Astrocyte (in vitro differentiated cells and primary cell): ENCODE data around the gene UNG. TPM values are rescaled to one million over a fixed set of nuclear protein-coding genes. Genes with fewer than 3 reads are reported as not detected.

Experiments
- DNase-seq: peaks from one replicate; pipeline ENCODE4 v3.0.0-alpha.2; 2010; ENCODE audit warnings: low read depth
- FAIRE-seq: peaks from 2 replicates; lab custom pipeline; 2011; peaks lifted over from hg19 to GRCh38; lab: Jason Lieb, UNC
- H2AFZ ChIP-seq: 2 replicates; pipeline ENCODE4 v1.6.0; 2012; ENCODE audit warnings: low read depth, low read length, inconsistent platforms
- H3K27ac ChIP-seq: 2 replicates; pipeline ENCODE4 v1.5.1; 2011; ENCODE audit warnings: low read depth, low read length, inconsistent platforms
- H3K27me3 ChIP-seq: 2 replicates; pipeline ENCODE4 v1.6.0; 2011; ENCODE audit warnings: low read length, inconsistent platforms; ENCODE audit not compliant: insufficient read depth
- H3K36me3 ChIP-seq: 2 replicates; pipeline ENCODE4 v1.5.1; 2011; ENCODE audit warnings: low read length, inconsistent platforms; ENCODE audit not compliant: insufficient read depth
- H3K4me1 ChIP-seq: 2 replicates; pipeline ENCODE4 v1.5.1; 2011; ENCODE audit warnings: low read length, inconsistent platforms; ENCODE audit not compliant: insufficient read depth
- H3K4me2 ChIP-seq: 2 replicates; pipeline ENCODE4 v1.6.0; 2012; ENCODE audit warnings: low read length, inconsistent platforms
- H3K4me3 ChIP-seq: 2 replicates; pipeline ENCODE4 v1.5.1; 2011; ENCODE audit warnings: low read depth, mild to moderate bottlenecking, low read length, inconsistent platforms; ENCODE audit not compliant: insufficient read depth
- H3K79me2 ChIP-seq: 2 replicates; pipeline ENCODE4 v1.6.0; 2012; ENCODE audit warnings: mild to moderate bottlenecking, low read length, inconsistent platforms; ENCODE audit not compliant: insufficient read depth
- H3K9ac ChIP-seq: 2 replicates; pipeline ENCODE4 v1.6.0; 2012; ENCODE audit warnings: mild to moderate bottlenecking, low read length, inconsistent platforms
- H3K9me3 ChIP-seq: 2 replicates; pipeline ENCODE4 v1.5.1; 2012; ENCODE audit warnings: low read depth, mild to moderate bottlenecking, low read length, inconsistent platforms; ENCODE audit not compliant: insufficient read depth
- H4K20me1 ChIP-seq: 2 replicates; pipeline ENCODE4 v1.6.0; 2012; ENCODE audit warnings: low read length, inconsistent platforms; ENCODE audit not compliant: insufficient read depth
- H3K27ac Mint-ChIP-seq: one replicate; pipeline ENCODE4 v1.8.0; 2021; ENCODE audit warnings: mild to moderate bottlenecking, mixed read lengths; ENCODE audit not compliant: unreplicated experiment
- H3K27me3 Mint-ChIP-seq: one replicate; pipeline ENCODE4 v1.8.0; 2021; ENCODE audit warnings: low read depth, mixed read lengths; ENCODE audit not compliant: unreplicated experiment
- H3K36me3 Mint-ChIP-seq: one replicate; pipeline ENCODE4 v1.8.0; 2021; ENCODE audit warnings: low read depth, mixed read lengths; ENCODE audit not compliant: unreplicated experiment
- H3K4me1 Mint-ChIP-seq: one replicate; pipeline ENCODE4 v1.8.0; 2021; ENCODE audit warnings: low read depth, mixed read lengths; ENCODE audit not compliant: unreplicated experiment
- H3K4me3 Mint-ChIP-seq: one replicate; pipeline ENCODE4 v1.8.0; 2021; ENCODE audit warnings: mild to moderate bottlenecking, moderate library complexity, mixed read lengths; ENCODE audit not compliant: unreplicated experiment
- H3K9me3 Mint-ChIP-seq: one replicate; pipeline ENCODE4 v1.8.0; 2021; ENCODE audit warnings: mild to moderate bottlenecking, mixed read lengths; ENCODE audit not compliant: unreplicated experiment
- EZH2 ChIP-seq: IDR thresholded peaks from 2 replicates; pipeline ENCODE4 v1.6.1; 2012; ENCODE audit warnings: mild to moderate bottlenecking, low read length, inconsistent platforms; ENCODE audit not compliant: insufficient read depth
- total RNA-seq: library from RNA; stranded (reverse); gene quantifications from 2 replicates; pipeline ENCODE4 v1.2.1, GENCODE V29; 2021
- TF ChIP-seq, protein P1 (sequence below): IDR thresholded peaks from 2 replicates; pipeline ENCODE4 v1.5.1; 2011; ENCODE audit warnings: low read depth, mild to moderate bottlenecking, inconsistent platforms, low read length, moderate library complexity; ENCODE audit not compliant: insufficient read depth

Gene UNG
- total RNA-seq, 1 donor from 2014 or later = 21.9 TPM

- no peaks in the 10 kb centered on the region for H3K9me3 Mint-ChIP-seq
These were observed 28.4 kb downstream of the UNG start for GRCh38 chr12:109125791-109126190.

GRCh38 chr12:109126784-109127183, 29.4 kb downstream of the UNG start:
- no peaks in the 10 kb centered on the region for H4K20me1 ChIP-seq
- TF ChIP-seq, protein P1, sequence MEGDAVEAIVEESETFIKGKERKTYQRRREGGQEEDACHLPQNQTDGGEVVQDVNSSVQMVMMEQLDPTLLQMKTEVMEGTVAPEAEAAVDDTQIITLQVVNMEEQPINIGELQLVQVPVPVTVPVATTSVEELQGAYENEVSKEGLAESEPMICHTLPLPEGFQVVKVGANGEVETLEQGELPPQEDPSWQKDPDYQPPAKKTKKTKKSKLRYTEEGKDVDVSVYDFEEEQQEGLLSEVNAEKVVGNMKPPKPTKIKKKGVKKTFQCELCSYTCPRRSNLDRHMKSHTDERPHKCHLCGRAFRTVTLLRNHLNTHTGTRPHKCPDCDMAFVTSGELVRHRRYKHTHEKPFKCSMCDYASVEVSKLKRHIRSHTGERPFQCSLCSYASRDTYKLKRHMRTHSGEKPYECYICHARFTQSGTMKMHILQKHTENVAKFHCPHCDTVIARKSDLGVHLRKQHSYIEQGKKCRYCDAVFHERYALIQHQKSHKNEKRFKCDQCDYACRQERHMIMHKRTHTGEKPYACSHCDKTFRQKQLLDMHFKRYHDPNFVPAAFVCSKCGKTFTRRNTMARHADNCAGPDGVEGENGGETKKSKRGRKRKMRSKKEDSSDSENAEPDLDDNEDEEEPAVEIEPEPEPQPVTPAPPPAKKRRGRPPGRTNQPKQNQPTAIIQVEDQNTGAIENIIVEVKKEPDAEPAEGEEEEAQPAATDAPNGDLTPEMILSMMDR = no peak
- TF ChIP-seq EZH2 = no peak
- Mint-ChIP-seq H3K9me3 (no peaks in the 10 kb centered on the region), H3K27me3 (peaks cover 25% of the 10 kb centered on the region), H3K4me3 (no peak overlapping the region), H3K36me3 (peaks cover 3% of the 10 kb centered on the region), H3K4me1 (no peaks in the 10 kb centered on the region), H3K27ac (no peak overlapping the region)
- no peak overlapping the region for H3K27ac ChIP-seq
- DNase-seq (no peak), FAIRE-seq (no peak)
- no peaks in the 10 kb centered on the region for H3K79me2 ChIP-seq
- no peaks in the 10 kb centered on the region for H3K36me3 ChIP-seq
- H3K9me3 ChIP-seq = no peaks in the 10 kb centered on the region
- H3K4me1 ChIP-seq = no peaks in the 10 kb centered on the region
- no peak overlapping the region for H3K4me2 ChIP-seq
- H3K27me3 ChIP-seq = no peaks in the 10 kb centered on the region
- no peak overlapping the region for H3K4me3 ChIP-seq
- no peak overlapping the region for H2AFZ ChIP-seq
- H3K9ac ChIP-seq = no peak overlapping the region

More at GRCh38 chr12:109125791-109126190, 28.4 kb downstream of the UNG start:
- no peak overlapping the region for H3K4me2 ChIP-seq
- no peak overlapping the region for H2AFZ ChIP-seq
- no peak overlapping the region for H3K27ac ChIP-seq
- no peaks in the 10 kb centered on the region for H3K79me2 ChIP-seq
- Mint-ChIP-seq H3K4me3 (no peak overlapping the region), H3K27me3 (peaks cover 17% of the 10 kb centered on the region), H3K27ac (no peak overlapping the region), H3K36me3 (peaks cover 3% of the 10 kb centered on the region), H3K4me1 (no peaks in the 10 kb centered on the region)
- FAIRE-seq (no peak), DNase-seq (no peak)
- H3K9ac ChIP-seq = no peak overlapping the region
- no peaks in the 10 kb centered on the region for H3K9me3 ChIP-seq
- H3K27me3 ChIP-seq = no peaks in the 10 kb centered on the region
- no peaks in the 10 kb centered on the region for H3K36me3 ChIP-seq
- H3K4me3 ChIP-seq = no peak overlapping the region
- TF ChIP-seq, protein P1 = no peak
- no peak for TF ChIP-seq EZH2
- H4K20me1 ChIP-seq = no peaks in the 10 kb centered on the region
- no peaks in the 10 kb centered on the region for H3K4me1 ChIP-seq

GRCh38 chr12:109127533-109128242, 30.3 kb downstream of the UNG start:
- Mint-ChIP-seq H3K4me3 (no peak overlapping the region), H3K27ac (no peak overlapping the region), H3K4me1 (no peaks in the 10 kb centered on the region), H3K9me3 (no peaks in the 10 kb centered on the region), H3K36me3 (peaks cover 3% of the 10 kb centered on the region), H3K27me3 (peaks cover 29% of the 10 kb centered on the region)
- Histone ChIP-seq H3K4me2 (no peak overlapping the region), H2AFZ (no peak overlapping the region), H3K4me3 (no peak overlapping the region), H3K27me3 (no peaks in the 10 kb centered on the region), H3K4me1 (no peaks in the 10 kb centered on the region), H3K36me3 (no peaks in the 10 kb centered on the region), H3K9ac (no peak overlapping the region), H3K9me3 (no peaks in the 10 kb centered on the region), H3K27ac (no peak overlapping the region), H4K20me1 (no peaks in the 10 kb centered on the region), H3K79me2 (no peaks in the 10 kb centered on the region)
- TF ChIP-seq EZH2 = no peak
- TF ChIP-seq, protein P1 = no peak
- DNase-seq (no peak), FAIRE-seq (no peak)
